Erythroblast (primary cell): ENCODE results near the gene SHISAL2B.
"Not testable (repeated sequence)": the region's sequence is repeated elsewhere in the genome, so short reads cannot be mapped to it uniquely, and the experiment has no call there.

Experiments
- GATA1 ChIP-seq: IDR thresholded peaks from 2 replicates; pipeline ENCODE4 v1.6.1; 2011; ENCODE audit warnings: low read depth, mild to moderate bottlenecking, control low read depth, low read length, moderate library complexity
- POLR2A ChIP-seq: IDR thresholded peaks from 2 replicates; pipeline ENCODE4 v1.6.1; 2011; ENCODE audit warnings: mild to moderate bottlenecking, low read length

DNA sequence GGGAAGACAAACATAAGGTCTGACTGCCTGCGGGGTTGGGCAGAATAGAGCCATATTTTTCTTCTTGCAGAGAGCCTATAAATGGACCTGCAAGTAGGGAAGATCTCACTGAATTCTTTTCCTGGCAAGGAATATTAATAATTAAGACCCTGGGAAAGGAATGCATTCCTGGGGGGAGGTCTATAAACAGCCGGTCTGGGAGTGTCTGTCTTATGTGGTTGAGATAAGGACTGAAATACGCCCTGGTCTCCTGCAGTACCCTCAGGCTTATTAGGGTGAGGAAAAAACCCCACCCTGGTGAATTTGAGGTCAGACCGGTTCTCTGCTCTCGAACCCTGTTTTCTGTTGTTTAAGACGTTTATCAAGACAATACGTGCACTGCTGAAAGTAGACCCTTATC, 6.1 kb downstream of the SHISAL2B start:
- not testable (repeated sequence) for TF ChIP-seq POLR2A, GATA1
